Esophagus (tissue), 2 donors: ENCODE data around the gene RXRG. TPM values are rescaled to one million over a fixed set of nuclear protein-coding genes. Genes with fewer than 3 reads are reported as not detected.

ENCODE experiments used
- H3K27ac ChIP-seq, 2 donors: one replicate each; pipeline ENCODE4 v1.5.1; 2013; ENCODE audit warnings: low read depth in 2 of 2, mild to moderate bottlenecking in 2 of 2, inconsistent platforms in 1 of 2, low read length in 1 of 2, moderate library complexity in 1 of 2
- H3K27me3 ChIP-seq, 2 donors: one replicate each; pipeline ENCODE4 v1.6.1; 2013; ENCODE audit warnings: low read length in 2 of 2, control low read depth in 1 of 2, mild to moderate bottlenecking in 1 of 2; ENCODE audit not compliant: insufficient read depth in 2 of 2, control insufficient read depth in 1 of 2
- H3K36me3 ChIP-seq, 2 donors: one replicate each; pipeline ENCODE4 v1.6.1; 2013; ENCODE audit warnings: low read length in 1 of 2; ENCODE audit not compliant: control insufficient read depth in 2 of 2, insufficient read depth in 2 of 2
- H3K4me1 ChIP-seq, 2 donors: one replicate each; pipeline ENCODE4 v1.6.1; 2013; ENCODE audit warnings: low read length in 1 of 2; ENCODE audit not compliant: control insufficient read depth in 2 of 2, insufficient read depth in 2 of 2
- H3K4me3 ChIP-seq, 2 donors: one replicate each; pipeline ENCODE4 v1.5.1; 2013; ENCODE audit warnings: low read length in 2 of 2, mild to moderate bottlenecking in 2 of 2, low read depth in 1 of 2, moderate library complexity in 1 of 2
- H3K9me3 ChIP-seq, 2 donors: one replicate each; pipeline ENCODE4 v1.6.1; 2013; ENCODE audit warnings: mild to moderate bottlenecking in 2 of 2, low read depth in 1 of 2, low read length in 1 of 2, moderate library complexity in 1 of 2; ENCODE audit not compliant: control insufficient read depth in 2 of 2, insufficient read depth in 1 of 2
- WGBS, 2 donors: extraction: QIAGEN DNeasy Blood & Tissue Kit; methylation state at CpG; one replicate each; pipeline ENCODE4 v1.1.7; 2013; 5-methylcytosine and 5-hydroxymethylcytosine counted together
- polyA plus RNA-seq, 2 donors: library from polyadenylated mRNA; stranded (reverse); fragments of 200-250 nt; gene quantifications; one replicate each; pipeline ENCODE4 v1.2.3, GENCODE V29; 2013
- donor health status: healthy with polysubstance abuse.
- donor health status: Bipolar disorder and iron deficiency.

Gene RXRG
- polyA plus RNA-seq, 2 donors, result 0.08 to 0.20 TPM

- WGBS, 2 donors, result 85 to 93% methylated on average over 3 of the region's 3 CpGs
- Histone ChIP-seq H3K27ac (no peak overlapping the region), H3K36me3 (no peaks in the 10 kb centered on the region), H3K4me1 (no peaks in the 10 kb centered on the region), H3K9me3 (no peaks in the 10 kb centered on the region), H3K4me3 (no peak overlapping the region), H3K27me3 (no peaks in the 10 kb centered on the region)
Observed at GRCh38 chr1:165454091-165454610, 9.2 kb upstream of the RXRG start.

- H3K9me3 ChIP-seq, result no peaks in the 10 kb centered on the region
- no peak overlapping the region for H3K4me3 ChIP-seq
- WGBS, 2 donors, result 59 to 72% methylated on average over 2 of the region's 2 CpGs
- H3K4me1 ChIP-seq, result no peaks in the 10 kb centered on the region
- H3K36me3 ChIP-seq, result no peaks in the 10 kb centered on the region
- H3K27ac ChIP-seq, result no peak overlapping the region
- H3K27me3 ChIP-seq, result no peaks in the 10 kb centered on the region
Observed at GRCh38 chr1:165452336-165453130, 7.6 kb upstream of the RXRG start.

- WGBS, 2 donors, result 73 to 85% methylated on average over 2 of the region's 2 CpGs
- no peaks in the 10 kb centered on the region for H3K4me1 ChIP-seq
- H3K9me3 ChIP-seq, result no peaks in the 10 kb centered on the region
- no peak overlapping the region for H3K4me3 ChIP-seq
- H3K36me3 ChIP-seq, result no peaks in the 10 kb centered on the region
- no peaks in the 10 kb centered on the region for H3K27me3 ChIP-seq
- no peak overlapping the region for H3K27ac ChIP-seq
Observed at GRCh38 chr1:165451691-165452090, 6.8 kb upstream of the RXRG start.

GRCh38 chr1:165449131-165449530, 4.2 kb upstream of the RXRG start:
- H3K9me3 ChIP-seq, result no peaks in the 10 kb centered on the region
- H3K27me3 ChIP-seq, result peaks cover 0 to 6% of the 10 kb centered on the region in 2 donors
- peaks cover 2 to 4% of the 10 kb centered on the region in 2 donors for H3K4me1 ChIP-seq
- H3K4me3 ChIP-seq, result no peak overlapping the region
- H3K27ac ChIP-seq, result no peak overlapping the region
- WGBS, 2 donors, result 17 to 32% methylated on average over 1 of the region's 1 CpG
- H3K36me3 ChIP-seq, result no peaks in the 10 kb centered on the region

GRCh38 chr1:165445388-165445787, 462 bp upstream of the RXRG start:
- Histone ChIP-seq H3K36me3 (no peaks in the 10 kb centered on the region), H3K4me1 (peaks cover 2 to 4% of the 10 kb centered on the region in 2 donors), H3K27ac (peak overlapping the region in 1 of 2 donors; percentile 7), H3K9me3 (no peaks in the 10 kb centered on the region), H3K4me3 (peak overlapping the region; percentile 18 to 36), H3K27me3 (peaks cover 0 to 9% of the 10 kb centered on the region in 2 donors)
- WGBS, 2 donors, result 53 to 70% methylated on average over 4 of the region's 4 CpGs

GRCh38 chr1:165443539-165444311, 1.2 kb downstream of the RXRG start:
- Histone ChIP-seq H3K4me3 (no peak overlapping the region), H3K9me3 (peaks cover 0 to 2% of the 10 kb centered on the region in 2 donors), H3K36me3 (no peaks in the 10 kb centered on the region), H3K4me1 (peaks cover 2 to 4% of the 10 kb centered on the region in 2 donors), H3K27me3 (peaks cover 0 to 9% of the 10 kb centered on the region in 2 donors), H3K27ac (no peak overlapping the region)
- 40 to 48% methylated on average over 8 of the region's 8 CpGs for WGBS, 2 donors

GRCh38 chr1:165442653-165443052, 2.3 kb downstream of the RXRG start:
- H3K36me3 ChIP-seq, result no peaks in the 10 kb centered on the region
- H3K9me3 ChIP-seq, result peaks cover 0 to 2% of the 10 kb centered on the region in 2 donors
- peaks cover 2 to 4% of the 10 kb centered on the region in 2 donors for H3K4me1 ChIP-seq
- H3K27me3 ChIP-seq, result peaks cover 0 to 9% of the 10 kb centered on the region in 2 donors
- no peak overlapping the region for H3K4me3 ChIP-seq
- H3K27ac ChIP-seq, result no peak overlapping the region

- H3K27me3 ChIP-seq, result peaks cover 0 to 9% of the 10 kb centered on the region in 2 donors
- 81 to 82% methylated on average over 3 of the region's 3 CpGs for WGBS, 2 donors
Observed at GRCh38 chr1:165442053-165442452, 2.9 kb downstream of the RXRG start.

GRCh38 chr1:165441166-165441880, 3.6 kb downstream of the RXRG start:
- 78 to 83% methylated on average over 5 of the region's 5 CpGs for WGBS, 2 donors
- H3K27ac ChIP-seq, result no peak overlapping the region

More at GRCh38 chr1:165442053-165442452, 2.9 kb downstream of the RXRG start:
- H3K27ac ChIP-seq, result no peak overlapping the region
- no peak overlapping the region for H3K4me3 ChIP-seq
- peaks cover 0 to 2% of the 10 kb centered on the region in 2 donors for H3K9me3 ChIP-seq
- no peaks in the 10 kb centered on the region for H3K36me3 ChIP-seq
- peaks cover 2 to 4% of the 10 kb centered on the region in 2 donors for H3K4me1 ChIP-seq

More at GRCh38 chr1:165441166-165441880, 3.6 kb downstream of the RXRG start:
- H3K4me1 ChIP-seq, result peaks cover 2 to 4% of the 10 kb centered on the region in 2 donors
- H3K27me3 ChIP-seq, result peaks cover 0 to 9% of the 10 kb centered on the region in 2 donors
- H3K36me3 ChIP-seq, result no peaks in the 10 kb centered on the region
- peaks cover 0 to 2% of the 10 kb centered on the region in 2 donors for H3K9me3 ChIP-seq
- no peak overlapping the region for H3K4me3 ChIP-seq
